ENCODE data around the gene SPEN.
A peak's percentile ranks its signal among the peaks of the same experiment; 100 is the strongest.
"Not testable (repeated sequence)": the region's sequence is repeated elsewhere in the genome, so short reads cannot be mapped to it uniquely, and the experiment has no call there.

SPEN gene

DNA sequence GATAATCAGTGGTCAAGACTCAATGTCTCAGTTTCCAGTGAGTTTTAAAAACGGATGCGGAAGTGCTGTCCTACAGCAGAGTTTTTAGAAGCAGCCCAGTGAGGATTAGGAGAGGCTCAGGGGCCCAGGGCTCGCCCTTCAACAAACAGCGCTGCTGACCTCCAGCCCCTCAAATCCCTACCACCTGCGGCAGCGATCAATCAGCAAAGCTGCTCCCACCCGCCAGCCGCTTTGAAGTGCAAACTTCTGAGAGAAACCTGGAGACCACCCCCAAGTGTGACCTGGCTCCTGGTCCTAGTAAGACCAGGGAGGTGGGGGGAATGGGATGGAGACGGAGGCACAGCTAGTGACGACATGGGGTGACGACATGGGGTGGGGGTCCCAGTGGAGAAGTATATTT, 114.0 kb downstream of the SPEN start:
- DNase-seq (ENCODE audit: low spot score), result no peak

DNA sequence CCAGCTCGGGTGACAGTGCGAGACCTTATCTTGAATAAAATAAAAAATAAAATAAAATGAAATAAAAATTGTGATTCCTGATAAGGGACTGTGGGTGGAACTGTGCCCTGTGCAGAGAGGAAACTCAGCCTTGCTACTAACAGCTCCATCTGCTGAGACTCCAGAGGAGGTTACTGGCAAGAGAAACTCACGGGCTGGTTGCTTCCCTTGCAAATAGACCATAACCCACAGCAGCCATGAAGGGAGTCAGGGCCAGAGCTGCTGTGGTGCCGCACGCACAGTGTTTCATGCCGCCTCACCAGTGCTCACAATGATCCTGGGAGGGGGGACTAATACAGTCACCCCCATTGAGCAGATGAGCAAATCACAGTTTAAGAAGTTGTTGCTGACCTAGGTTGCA, 114.7 kb downstream of the SPEN start:
- DNase-seq (ENCODE audit: low spot score), result no peak

DNA sequence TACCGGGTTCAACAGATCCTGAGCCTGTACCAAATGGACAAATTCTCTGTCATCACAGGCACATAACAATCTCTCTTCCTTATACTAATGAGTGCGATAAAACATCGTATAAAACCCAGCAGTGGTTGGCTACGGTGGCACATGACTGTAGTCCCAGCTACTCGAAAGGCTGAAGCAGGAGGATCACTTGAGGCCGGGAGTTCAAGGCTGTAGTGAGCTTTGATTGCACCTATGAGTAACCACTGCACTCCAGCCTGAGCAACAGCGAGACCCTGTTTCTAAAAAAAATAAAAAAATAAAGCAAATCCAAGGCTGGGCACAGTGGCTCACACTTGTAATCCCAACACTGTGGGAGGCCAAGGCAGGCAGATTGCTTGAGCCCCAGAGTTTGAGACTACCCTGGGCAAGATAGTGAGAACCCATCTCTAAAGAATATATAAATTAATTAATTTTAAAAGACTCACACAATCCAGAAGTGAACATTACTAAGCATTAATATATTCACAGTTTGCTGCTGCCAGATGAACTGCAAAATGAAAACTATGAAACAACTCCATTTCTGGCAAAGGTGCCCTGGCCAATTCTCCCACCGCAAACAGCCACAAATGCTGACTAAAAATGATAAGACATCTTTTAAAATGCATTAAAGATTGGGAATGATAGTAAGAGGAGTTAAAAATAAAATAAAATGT, 115.3 kb downstream of the SPEN start:
- no peak for DNase-seq (ENCODE audit: low spot score)

DNA sequence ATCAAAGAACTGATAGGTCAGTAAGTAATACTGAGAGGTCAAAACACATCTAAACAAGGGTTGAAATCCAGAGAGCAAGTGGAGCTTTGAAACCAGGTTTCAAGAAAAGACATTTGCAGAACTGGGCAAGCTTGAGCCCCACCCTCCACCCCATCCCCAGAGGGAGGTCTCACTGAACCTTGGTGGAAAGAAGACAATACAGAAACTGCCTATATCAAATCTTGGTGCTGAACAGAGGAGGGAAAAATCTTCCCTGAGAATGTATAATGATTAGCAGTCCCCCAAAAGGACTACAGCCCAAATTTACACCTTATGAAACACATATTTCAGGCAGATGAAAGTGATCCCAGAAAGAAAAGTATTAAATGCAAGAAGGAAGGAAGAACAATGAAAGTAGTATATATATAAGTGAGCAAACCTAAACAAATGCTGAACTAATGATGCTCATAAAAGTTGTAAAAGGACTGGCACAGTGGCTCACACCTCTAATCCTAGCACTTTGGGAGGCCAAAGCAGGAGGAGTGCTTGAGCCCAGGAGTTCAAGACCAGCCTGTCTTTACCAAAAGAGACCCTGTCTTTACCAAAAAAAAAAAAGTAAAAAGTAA, 116.0 kb downstream of the SPEN start:
- no peak for DNase-seq (ENCODE audit: low spot score)

DNA sequence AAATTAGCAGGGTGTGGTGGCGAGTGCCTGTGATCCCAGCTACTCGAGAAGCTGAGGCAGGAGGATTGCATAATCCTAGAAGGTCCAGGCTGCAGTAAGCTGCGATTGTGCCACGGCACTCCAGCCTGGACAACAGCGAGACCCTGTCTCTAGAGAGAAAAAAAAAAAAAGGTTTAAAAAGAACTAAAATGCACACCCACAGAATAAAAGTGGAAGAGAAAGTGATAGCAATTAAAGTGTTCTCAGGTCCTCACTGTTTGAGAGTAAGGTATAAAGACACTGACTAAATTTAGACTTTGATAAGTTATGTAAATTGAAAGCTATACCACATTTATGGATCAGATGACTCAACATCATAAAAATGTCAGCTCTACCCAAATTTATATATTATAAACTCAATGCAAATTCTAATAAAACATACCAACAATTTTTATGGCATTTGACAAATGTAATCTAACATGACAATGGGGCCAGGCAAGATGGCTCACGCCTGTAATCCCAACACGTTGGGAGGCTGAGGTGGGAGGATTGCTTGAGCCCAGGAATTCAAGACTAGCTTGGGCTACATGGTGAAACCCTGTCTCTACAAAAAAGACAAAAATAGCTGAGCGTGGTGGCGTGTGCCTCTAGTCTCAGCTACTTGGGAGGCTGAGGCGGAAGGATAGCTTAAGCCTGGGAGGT, 116.6 kb downstream of the SPEN start:
- no peak for DNase-seq (ENCODE audit: low spot score)

DNA sequence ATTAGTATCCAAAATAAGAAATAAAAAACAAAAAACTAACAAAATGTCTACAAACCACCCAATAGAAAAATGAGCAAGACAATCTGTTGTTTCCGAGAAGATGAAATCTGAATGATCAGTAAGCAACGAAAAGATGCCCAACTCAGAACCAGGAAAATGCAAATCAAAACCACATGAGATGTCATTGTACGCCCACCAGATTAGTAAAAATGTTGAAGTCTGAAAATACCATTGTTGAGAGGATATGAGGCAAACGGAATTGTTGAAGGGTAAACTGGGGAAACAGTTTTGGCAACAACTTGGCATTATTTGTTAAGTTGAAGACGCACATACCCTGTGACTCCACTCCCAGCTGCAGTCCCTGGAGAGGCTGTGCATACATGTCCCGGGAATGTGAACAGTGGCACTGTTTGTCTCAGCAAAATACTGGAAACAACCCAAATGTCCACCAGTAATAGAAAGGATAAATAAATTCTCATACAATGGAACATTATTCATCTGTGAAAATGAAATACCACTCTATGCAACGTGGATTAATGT, 117.8 kb downstream of the SPEN start:
- DNase-seq (ENCODE audit: low spot score), result peak; percentile 47

DNA sequence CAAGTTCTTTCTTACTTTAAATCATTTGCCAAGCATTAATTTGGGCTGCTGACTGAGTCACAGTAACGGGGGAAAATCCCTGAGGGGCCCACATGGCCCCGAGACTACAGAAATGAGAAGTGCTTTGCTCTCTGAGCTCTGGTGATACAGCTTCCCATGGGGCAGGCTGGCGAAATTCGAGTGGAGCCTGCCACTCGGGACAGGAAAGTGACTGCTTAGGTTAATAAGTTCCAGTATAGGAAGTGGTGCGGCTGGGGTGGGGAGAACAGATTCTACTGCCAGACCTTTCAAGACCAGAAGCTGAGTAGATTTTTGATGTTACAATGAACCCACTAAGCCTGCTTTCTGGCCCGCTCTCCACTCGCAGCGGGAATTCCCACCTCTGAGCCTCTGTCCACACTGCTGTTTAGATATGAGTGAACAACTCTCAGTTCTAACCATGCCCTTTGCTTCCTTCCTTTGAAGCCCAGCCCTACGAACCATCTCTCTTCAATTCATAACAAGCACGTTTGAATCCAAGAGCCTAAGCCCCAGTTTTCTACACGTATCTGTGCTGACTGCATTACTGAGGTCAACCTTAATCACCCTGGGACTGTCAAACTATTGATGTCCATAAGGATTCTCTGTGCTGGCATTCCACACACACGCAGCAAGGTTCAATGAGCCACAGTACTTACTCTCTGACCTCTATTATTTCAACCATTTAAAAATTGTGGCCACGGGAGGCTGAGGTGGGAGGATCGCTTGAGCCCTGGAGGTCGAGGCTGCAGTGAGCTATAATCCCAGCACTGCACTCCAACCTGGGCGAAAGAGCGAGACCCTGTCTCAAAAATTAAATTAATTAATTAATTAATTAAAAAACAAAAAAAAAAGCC, 118.8 kb downstream of the SPEN start:
- peak; percentile 67 for DNase-seq (ENCODE audit: low spot score)

DNA sequence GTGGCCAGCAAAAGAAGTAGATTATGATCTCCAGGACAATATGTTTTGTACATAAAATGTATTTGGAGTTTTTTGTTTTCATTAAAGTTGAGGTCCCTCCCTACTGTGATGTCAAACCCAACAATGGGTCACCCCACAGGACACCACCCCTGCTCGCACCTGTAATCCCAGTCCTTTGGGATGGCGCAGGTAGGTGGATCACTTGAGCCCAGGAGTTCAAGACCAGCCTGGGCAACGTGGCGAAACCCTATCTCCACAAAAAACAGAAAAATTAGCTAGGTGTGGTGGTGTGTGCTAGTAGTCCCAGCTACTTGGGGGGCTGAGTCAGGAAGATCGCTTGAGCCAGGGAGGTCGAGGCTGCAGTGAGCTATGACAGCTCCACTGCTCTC, 119.4 kb downstream of the SPEN start:
- DNase-seq (ENCODE audit: low spot score), result no peak

DNA sequence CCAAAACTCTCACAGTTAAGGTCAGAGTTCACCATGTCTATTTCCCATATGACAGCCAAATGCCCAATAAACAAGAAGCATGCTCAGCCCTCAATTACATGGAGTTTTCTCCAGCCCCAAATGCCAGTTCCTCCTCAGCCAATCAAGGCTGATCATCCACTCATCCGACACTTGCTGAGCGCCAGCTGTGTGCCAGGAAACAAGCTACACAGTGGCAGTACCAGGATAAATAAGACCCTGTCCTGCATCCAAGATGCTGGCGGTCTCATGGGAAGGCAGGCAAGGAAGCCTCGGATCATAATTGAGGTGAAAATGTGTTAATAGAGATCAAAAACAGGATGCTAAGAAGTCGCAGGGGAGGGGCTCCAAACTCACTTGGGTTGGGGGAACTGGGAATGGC, 120.7 kb downstream of the SPEN start:
- no peak for DNase-seq (ENCODE audit: low spot score)

DNA sequence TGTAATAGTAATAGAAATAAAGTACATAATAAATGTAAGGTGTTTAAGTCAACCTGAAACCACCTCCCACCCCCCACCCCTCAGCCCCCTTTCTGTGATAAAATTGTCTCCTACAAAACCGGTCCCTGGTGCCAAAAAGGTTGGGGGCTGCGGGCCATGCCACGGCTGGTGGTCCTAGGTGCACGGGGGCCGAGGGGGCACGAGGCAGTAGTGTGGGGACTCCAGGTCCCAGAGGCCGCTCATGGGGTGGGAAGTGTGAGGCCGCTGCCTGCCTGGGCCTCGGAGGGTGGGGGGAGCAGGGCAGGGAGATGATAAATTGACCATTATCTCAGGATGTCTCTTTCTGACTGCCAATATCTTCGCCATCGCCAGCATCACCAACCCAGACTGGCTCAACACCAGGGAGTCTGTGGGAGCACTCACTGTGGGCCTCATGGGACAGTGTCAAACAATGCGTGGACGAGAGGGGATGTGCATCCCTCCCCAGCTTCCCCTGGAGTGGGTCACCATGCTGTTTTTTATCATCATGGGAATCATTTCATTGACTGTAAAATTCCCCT, 121.9 kb downstream of the SPEN start:
- no peak for DNase-seq (ENCODE audit: low spot score)

DNA sequence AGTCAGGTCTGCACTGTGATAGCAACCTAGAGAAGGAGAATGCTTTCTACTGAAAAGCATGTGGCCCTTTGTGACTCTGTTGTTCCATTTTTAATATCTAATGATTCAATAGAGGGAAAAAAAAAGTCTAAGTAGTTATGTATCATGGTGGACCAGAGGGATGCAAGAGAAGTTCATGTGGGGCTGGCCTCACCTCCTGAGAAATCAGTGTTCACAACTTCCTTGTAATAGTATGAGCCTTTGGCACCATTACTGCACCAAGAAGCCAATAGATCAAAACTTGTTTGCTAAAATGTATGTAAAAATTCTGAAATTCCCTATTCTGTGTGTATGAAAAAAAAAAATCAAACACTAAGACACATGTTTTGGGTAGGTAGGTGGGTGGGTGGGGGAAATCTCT, 123.4 kb downstream of the SPEN start:
- no peak for DNase-seq (ENCODE audit: low spot score)

DNA sequence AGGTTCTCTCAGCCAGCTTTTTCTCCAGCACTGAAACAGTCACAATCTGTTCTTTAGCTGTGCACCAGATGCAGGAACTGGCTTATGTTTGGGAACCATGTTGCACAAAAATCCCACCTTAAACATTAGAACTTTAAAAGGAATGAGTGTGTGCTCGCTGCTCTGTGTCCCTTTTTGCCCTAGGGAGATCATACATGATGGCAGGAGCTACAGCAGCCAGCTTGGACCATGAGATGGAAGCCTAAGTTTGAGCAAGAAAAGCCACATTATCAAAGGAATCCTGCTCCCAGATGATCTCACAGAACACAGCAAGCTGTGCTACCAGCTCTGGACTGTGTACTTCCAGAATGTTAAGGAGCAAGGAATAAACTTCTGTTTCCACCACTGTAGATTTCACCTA, 124.9 kb downstream of the SPEN start:
- DNase-seq (ENCODE audit: low spot score), result no peak

DNA sequence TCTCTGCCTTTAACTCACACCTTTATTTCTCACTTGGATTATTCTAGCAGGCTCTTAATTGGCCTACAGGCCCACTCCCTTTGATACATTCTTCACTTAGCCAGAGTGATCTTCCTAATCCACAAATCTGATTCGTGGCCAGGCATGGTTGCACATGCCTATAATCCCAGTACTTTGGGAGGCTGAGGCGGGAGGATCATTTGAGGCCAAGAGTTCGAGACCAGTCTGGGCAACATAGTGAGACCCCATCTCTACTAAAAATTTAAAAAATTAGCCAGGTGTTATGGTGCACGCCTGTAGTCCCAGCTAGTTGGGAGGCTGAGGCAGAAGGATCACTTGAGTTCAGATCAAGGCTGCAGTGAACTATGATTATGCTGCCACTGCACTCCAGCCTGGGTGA, 126.3 kb downstream of the SPEN start:
- DNase-seq (ENCODE audit: low spot score), result no peak

DNA sequence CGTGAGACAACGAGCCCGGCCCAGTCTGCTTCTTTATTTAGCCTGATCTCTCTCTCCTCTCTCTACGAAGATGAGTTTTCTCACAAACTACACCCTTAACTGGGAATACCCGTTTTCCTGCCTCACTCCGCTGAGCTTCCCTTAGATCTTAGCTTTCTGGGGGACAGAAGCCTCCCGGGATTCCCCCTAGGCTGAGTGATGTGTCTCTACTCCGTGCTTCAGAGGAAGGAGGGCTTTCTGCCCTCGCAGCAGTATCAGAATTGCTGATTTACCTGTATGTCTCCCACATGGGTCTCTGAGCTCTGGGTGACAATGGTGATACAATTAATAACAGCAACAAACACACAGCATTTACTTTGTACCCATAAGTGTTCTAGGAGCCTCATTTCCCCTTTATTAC, 127.3 kb downstream of the SPEN start:
- DNase-seq (ENCODE audit: low spot score), result no peak

DNA sequence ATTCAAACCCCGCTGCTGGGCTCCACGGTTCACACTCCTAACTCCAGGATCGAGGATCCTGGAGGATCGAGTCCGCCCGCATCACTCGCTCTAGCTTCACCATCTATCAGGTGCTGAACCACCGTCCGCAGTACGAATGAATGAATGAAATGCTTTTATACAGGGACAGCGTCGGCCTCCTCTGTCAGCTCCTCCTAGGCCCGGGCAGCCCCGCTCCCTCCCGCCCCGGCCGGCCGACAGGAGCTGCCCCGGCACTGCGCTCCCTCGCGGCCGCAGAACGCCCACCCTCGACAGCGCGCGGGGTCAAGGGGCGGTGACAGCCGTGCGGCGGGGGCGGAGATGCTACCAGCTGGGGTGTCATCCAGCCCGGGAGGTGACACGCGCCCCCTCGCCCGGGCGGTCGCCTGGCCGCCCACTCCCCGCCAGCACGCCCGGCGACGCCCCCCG, 127.9 kb downstream of the SPEN start:
- DNase-seq (ENCODE audit: low spot score), result peak; percentile 67

DNA sequence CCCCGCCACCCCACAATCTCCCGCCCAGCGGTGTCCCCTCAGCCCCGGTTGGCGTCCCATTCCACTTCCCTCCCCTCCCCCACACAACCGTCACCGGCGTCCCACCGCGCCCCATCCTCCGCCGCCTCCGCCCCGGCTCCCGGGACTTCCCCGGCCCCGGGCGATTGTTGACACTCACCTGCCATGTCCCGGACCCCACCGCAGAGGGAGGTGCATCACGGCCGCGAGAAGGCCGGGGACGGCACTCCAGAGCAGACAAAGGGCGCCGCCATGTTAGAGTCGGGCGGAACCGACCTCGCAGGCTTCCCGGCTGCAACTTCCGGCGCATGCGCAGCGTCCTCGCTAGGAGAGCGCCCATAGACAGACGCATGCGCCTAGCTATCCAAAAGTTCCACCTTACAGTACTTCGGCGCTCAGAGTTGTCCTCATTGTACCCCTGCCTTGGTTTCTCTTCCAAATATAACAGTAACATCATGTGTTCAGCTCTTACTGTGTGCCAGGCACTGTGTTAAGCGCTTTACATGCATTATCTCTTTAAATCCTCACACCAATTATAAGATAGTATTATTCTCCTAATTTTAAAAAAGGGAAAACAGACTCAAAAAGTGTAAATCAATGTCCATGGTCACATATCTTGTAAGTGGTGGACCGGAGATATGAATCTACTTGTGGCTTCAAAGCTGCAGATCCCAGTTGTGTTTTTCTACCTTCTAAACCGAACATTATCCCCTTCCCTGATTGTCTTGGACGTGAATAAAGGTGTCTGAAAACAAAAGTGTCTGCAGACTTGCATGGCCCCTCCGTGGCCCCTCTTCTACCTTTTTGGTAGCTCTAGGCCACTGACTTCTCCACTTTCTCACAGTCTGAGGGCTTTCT, 128.5 kb downstream of the SPEN start, which contains the start of gene ZBTB17:
ZBTB17 (minus strand) TSS at position 297 of the 876 bp plus-strand sequence. CDS start 27,606 bp downstream, outside the sequence.
- DNase-seq (ENCODE audit: low spot score), result peak; percentile 96

DNA sequence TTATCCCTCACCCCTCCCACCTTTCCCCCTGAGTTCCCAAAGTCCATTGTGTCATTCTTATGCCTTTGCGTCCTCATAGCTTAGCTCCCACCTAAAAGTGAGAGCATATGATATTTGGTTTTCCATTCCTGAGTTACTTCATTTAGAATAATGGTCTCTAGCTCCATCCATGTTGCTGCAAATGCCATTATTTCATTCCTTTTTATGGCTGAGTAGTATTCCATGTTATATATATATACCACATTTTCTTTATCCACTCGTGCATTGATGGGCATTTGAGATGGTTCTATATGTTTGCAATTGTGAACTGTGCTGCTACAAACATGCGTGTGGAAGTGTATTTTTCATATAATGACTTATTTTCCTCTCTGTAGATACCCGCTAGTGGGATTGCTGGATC, 130.4 kb downstream of the SPEN start:
- not testable (repeated sequence) for DNase-seq (ENCODE audit: low spot score)

DNA sequence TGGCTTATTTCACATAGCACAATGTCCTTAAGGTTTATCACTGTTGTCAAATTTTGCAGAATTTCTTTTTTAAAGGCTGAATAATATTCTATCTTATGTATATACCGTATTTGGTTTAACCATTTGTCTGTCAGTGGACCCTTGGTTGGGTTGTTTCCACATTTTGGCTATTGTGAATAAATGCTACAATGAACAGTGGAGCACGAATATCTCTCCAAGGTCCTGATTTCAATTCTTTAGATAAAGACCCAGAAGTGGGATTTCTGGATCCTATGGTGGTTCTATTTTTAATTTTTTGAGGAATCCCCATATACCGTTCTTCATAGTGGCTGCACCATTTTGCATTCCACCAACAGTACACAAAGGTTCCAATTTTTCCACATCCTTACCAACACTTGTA, 134.2 kb downstream of the SPEN start:
- DNase-seq (ENCODE audit: low spot score), result no peak

DNA sequence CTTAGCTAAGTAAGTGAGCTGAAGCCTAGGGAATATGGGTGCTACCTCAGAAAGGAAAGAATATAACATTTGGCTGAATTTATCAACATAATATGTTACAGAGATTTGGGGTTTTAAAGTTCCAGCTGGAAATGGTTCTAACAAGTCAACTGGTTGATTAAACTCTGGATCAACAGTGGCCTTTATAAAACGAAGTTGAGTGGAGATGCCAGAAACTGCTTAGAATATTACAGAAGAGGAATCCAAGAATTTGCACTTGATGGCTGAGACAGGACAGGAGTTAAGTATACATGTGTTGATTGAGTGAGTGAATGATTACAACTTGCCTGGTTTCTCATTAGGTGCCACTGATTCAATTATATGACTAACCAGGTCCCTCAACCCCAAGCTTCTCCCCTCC, 135.8 kb downstream of the SPEN start:
- DNase-seq (ENCODE audit: low spot score), result no peak

DNA sequence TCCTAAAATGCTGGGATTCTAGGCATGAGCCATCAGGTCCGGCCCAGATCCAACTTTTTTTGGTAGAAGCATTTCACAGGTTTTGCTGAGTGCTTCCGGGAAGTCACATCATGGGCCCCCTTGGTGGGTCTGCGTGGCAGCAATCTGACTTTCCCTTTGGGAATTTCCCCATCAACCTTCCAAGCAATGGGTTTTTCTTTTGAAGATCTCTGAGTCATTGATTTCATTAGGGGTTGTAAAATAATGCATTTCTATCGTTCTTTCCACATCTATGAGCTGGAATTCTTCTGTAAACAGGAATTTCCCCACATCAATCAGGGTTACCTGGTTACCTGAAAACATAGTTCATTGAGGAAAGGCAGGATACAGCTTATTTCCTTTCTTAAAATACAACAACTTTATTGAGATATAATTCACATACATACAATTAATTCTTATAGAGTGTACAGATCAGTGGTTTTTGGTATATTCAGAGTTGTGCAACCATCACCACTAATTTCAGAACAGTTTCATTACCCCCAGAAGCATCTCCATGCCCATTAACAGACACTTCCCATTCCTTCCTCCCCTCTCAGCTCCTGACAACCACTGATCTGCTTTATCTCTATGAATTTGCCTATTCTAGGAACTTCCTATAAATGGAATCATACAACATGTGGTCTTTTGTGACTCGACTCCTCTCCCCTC, 138.2 kb downstream of the SPEN start:
- no peak for DNase-seq (ENCODE audit: low spot score)
